Kidney epithelial cell (primary cell): ENCODE measurements around the gene INF2. TPM values are rescaled to one million over a fixed set of nuclear protein-coding genes. Genes with fewer than 3 reads are reported as not detected.

Experiments
- DNase-seq: peaks from one replicate; pipeline ENCODE4 v3.0.0-alpha.2; 2010; ENCODE audit warnings: low read depth
- H3K27me3 ChIP-seq: 2 replicates; pipeline ENCODE4 v1.6.0; 2011; ENCODE audit warnings: low read length; ENCODE audit not compliant: control insufficient read depth, insufficient read depth
- H3K36me3 ChIP-seq: 2 replicates; pipeline ENCODE4 v1.5.1; 2011; ENCODE audit warnings: low read length; ENCODE audit not compliant: control insufficient read depth, insufficient read depth
- H3K4me3 ChIP-seq: 2 replicates; pipeline ENCODE4 v1.5.1; 2011; ENCODE audit warnings: low read depth, mild to moderate bottlenecking, control low read depth, low read length
- total RNA-seq: library from RNA; depleted of rRNA; stranded (reverse); fragments of >200 nt; gene quantifications from 2 replicates; pipeline ENCODE4 v1.2.3, GENCODE V29; 2015
- TF ChIP-seq, protein P1 (sequence below): IDR thresholded peaks from 2 replicates; pipeline ENCODE4 v1.5.1; 2011; ENCODE audit warnings: mild to moderate bottlenecking, moderate library complexity, low read length, control low read depth, inconsistent platforms; ENCODE audit not compliant: insufficient read depth, poor library complexity, severe bottlenecking

Gene INF2
- total RNA-seq, 1 donor from 2014 or later = 109 TPM

DNA sequence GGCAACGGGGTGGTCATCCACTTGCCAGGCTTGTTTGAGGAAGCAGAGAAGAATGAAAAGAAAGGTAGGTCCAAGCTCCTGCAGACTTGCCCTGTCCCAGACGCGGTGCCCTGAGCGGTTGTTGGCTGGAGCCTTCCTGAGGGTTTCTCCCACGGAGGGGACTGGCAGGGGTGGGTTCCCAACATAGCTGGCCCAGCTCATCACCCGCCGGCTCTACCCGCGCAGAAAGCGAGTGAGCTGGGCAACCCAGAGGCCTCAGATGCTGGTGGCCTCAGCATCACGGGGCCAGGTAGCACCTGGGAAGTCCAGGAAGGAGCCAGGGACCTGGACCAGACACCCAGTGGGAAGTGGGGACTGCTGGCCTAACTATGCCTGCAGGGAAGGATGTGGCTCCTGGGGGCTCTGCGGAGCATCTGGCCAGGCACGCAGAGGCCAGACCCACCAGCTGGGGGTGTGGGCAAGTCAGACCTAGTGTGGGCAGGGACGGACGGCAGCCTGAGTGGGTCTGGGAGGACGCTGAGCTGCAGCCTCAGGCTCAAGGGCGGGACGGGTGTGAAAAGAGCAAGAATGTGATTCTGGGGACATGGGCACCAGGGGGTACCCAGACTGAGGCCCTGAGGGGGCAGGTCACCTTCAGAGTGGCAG, 49.1 kb downstream of the INF2 start:
- Histone ChIP-seq H3K27me3 (peaks cover 6% of the 10 kb centered on the region), H3K4me3 (no peak overlapping the region), H3K36me3 (no peaks in the 10 kb centered on the region)
- TF ChIP-seq, protein P1, sequence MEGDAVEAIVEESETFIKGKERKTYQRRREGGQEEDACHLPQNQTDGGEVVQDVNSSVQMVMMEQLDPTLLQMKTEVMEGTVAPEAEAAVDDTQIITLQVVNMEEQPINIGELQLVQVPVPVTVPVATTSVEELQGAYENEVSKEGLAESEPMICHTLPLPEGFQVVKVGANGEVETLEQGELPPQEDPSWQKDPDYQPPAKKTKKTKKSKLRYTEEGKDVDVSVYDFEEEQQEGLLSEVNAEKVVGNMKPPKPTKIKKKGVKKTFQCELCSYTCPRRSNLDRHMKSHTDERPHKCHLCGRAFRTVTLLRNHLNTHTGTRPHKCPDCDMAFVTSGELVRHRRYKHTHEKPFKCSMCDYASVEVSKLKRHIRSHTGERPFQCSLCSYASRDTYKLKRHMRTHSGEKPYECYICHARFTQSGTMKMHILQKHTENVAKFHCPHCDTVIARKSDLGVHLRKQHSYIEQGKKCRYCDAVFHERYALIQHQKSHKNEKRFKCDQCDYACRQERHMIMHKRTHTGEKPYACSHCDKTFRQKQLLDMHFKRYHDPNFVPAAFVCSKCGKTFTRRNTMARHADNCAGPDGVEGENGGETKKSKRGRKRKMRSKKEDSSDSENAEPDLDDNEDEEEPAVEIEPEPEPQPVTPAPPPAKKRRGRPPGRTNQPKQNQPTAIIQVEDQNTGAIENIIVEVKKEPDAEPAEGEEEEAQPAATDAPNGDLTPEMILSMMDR = no peak
- DNase-seq = no peak

DNA sequence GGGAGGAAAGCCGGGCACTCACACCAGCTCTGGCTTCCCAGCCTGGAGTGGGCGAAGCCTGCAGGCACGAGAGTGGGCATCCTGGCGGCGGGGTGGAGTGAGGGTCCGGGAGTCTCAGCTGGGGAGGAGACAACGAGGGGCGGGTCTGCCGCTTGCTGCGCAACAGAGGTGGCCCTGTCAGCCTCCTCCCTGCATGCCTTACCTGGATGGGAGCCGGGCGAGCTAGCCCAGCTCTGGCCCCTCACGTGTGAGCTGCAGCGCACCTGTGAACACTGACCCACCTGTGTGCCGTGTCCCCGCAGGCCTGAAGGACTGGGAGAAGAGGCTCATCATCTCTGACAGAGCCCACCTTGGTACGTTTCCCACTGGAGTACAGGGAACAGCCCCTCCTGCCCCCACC, 49.6 kb downstream of the INF2 start:
- DNase-seq = no peak
- TF ChIP-seq, protein P1 = no peak
- H3K4me3 ChIP-seq = no peak overlapping the region
- no peaks in the 10 kb centered on the region for H3K36me3 ChIP-seq
- H3K27me3 ChIP-seq = peaks cover 6% of the 10 kb centered on the region

DNA sequence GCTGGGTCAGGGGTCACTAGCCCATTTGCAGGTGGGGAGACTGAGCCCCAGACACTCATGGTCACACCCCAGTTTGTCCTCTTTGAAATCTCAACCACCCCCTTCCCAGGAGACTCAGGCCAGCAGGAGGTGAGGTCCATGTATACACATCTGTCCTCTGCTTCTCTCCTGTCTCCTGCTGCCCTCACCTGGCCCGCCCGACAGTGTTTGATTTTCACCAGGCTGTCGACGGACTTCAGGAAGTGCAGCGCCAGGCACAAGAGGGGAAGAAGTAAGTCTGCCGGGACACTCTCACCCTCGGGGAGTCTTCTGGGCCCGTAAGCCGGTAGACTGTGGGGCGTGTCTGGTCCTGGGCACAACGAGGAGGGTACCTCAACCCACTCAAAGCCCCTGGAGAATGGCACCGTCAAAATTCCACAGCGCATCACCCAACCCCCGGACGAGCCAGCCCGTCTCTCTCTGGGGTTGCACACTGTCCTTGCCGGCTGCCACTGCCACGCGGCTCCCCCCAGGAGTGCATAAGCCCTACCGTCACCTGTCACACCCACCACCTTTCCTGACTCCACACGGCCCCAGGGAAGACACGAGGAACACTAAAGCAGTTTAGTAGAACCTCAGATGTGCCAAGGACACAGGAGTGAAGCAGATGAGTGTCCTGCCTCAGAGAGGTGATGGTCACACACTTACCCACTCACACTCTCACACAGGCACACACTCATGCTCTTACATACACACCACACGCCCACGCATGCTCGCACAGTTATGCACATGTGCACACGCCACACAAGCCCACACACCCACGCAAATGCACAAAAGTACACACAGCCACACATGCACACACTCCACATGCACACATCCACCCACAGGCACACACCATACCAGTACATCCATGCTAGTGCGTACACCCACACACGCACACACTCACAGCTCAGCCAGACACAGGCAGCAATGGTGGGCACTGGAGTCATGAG, 50.4 kb downstream of the INF2 start:
- no peaks in the 10 kb centered on the region for H3K36me3 ChIP-seq
- TF ChIP-seq, protein P1 = no peak
- no peak for DNase-seq
- H3K4me3 ChIP-seq = no peak overlapping the region
- peaks cover 5% of the 10 kb centered on the region for H3K27me3 ChIP-seq

DNA sequence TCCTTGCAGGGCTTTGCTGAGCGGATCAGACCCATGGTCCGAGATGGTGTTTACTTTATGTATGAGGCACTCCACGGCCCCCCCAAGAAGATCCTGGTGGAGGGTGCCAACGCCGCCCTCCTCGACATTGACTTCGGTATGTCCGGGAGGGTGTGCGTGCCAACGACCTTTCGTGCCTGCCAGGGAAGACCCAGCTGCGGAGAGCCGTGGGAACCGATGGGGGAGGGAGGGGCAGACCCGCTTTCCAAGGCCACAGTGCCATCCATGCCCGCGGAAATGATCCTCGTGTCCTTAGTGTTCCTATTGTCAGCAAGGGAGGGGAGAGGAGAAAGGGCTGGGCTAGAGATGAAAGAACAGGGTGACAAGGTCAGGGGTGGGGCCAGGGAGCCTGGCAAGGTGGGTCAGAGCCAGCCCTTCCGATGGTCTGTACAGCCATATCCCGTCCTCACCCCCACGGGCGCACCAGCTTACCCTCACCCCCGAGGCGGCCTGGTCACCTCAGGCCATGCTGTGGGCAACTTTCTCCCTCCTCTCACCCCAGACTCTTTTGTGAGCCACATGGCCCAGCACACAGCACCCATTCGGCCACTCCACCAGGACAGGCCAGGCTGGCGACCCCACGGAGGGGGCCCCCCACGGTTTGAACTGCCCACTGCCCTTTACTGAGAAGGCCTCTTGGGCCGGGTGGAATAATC, 51.8 kb downstream of the INF2 start:
- DNase-seq = no peak
- Histone ChIP-seq H3K36me3 (no peaks in the 10 kb centered on the region), H3K4me3 (no peak overlapping the region), H3K27me3 (no peaks in the 10 kb centered on the region)
- TF ChIP-seq, protein P1 = no peak

DNA sequence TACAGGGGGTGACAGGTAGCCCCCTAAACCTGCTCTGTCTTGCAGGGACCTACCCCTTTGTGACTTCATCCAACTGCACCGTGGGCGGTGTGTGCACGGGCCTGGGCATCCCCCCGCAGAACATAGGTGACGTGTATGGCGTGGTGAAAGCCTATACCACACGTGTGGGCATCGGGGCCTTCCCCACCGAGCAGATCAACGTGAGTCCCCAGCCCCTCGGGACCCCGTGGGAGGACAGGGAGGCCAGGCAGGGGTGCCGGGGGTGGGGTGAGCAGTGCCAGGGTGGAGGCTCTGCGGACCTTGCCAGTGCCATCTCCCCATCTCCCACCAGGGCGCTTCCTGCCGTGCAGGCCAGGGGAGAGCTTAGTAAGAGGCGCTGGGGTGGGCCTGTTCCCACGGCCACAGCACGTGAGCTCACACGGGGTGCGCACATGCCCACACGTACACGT, 52.4 kb downstream of the INF2 start:
- no peaks in the 10 kb centered on the region for H3K27me3 ChIP-seq
- TF ChIP-seq, protein P1 = no peak
- H3K36me3 ChIP-seq = no peaks in the 10 kb centered on the region
- no peak overlapping the region for H3K4me3 ChIP-seq
- no peak for DNase-seq
